Mammary epithelial cell (primary cell): ENCODE data around the gene STAT5B.

ENCODE experiments used
- CTCF ChIP-seq, 2 donors: IDR thresholded peaks in 1 of 2; conservative IDR thresholded peaks in 1 of 2; 2 replicates each; pipeline ENCODE4 v1.5.1; 2011 to 2012; ENCODE audit warnings: inconsistent platforms in 2 of 2, low read length in 2 of 2, mild to moderate bottlenecking in 2 of 2, control low read depth in 1 of 2, low read depth in 1 of 2; ENCODE audit not compliant: insufficient read depth in 1 of 2; ENCODE audit errors: extremely low read depth in 1 of 2
- EZH2 ChIP-seq: IDR thresholded peaks from 2 replicates; pipeline ENCODE4 v1.6.1; 2012; ENCODE audit warnings: low read length, inconsistent platforms, borderline replicate concordance

GRCh38 chr17:42286411-42287221 is 10.4 kb upstream of the STAT5B start:
- no peak for TF ChIP-seq CTCF (conservative IDR thresholded peaks at IDR 0.05 in 1 of 2, IDR thresholded peaks at IDR 0.05 in 1 of 2; ENCODE audit: extremely low read depth in 1 of 2, insufficient read depth in 1 of 2, low read depth in 1 of 2, low read length in 2 of 2)
- TF ChIP-seq EZH2, result no peak
